Naive B cell (primary cell): ENCODE measurements around the gene ANKRD33B. TPM values are rescaled to one million over a fixed set of nuclear protein-coding genes. Genes with fewer than 3 reads are reported as not detected.
"Not testable (repeated sequence)": the region's sequence is repeated elsewhere in the genome, so short reads cannot be mapped to it uniquely, and the experiment has no call there.

Experiments used
- ATAC-seq, 2 donors: fragments of 150-1000 bp; cut with Tn5 transposase; 2 replicates each; pipeline ENCODE4 v1.10.0; 2021; ENCODE audit warnings: low read depth in 2 of 2, mild to moderate bottlenecking in 2 of 2, moderate library complexity in 2 of 2
- DNase-seq: peaks from one replicate; pipeline ENCODE4 v3.0.0; 2022
- H3K27ac Mint-ChIP-seq, 6 donors: one replicate each; pipeline ENCODE4 v1.8.0; 2020 to 2022; ENCODE audit warnings: mild to moderate bottlenecking in 6 of 6, mixed read lengths in 6 of 6, moderate library complexity in 5 of 6, inconsistent platforms in 2 of 6
- H3K27me3 Mint-ChIP-seq, 3 donors: one replicate each; pipeline ENCODE4 v1.8.0; 2021 to 2022; ENCODE audit warnings: mixed read lengths in 3 of 3, mild to moderate bottlenecking in 1 of 3
- H3K36me3 Mint-ChIP-seq, 2 donors: one replicate each; pipeline ENCODE4 v1.8.0; 2020 to 2022; ENCODE audit warnings: mixed read lengths in 2 of 2, inconsistent platforms in 1 of 2, mild to moderate bottlenecking in 1 of 2
- H3K4me1 Mint-ChIP-seq, 3 donors: one replicate each; pipeline ENCODE4 v1.8.0; 2020 to 2022; ENCODE audit warnings: mixed read lengths in 3 of 3, inconsistent platforms in 1 of 3, mild to moderate bottlenecking in 1 of 3, moderate library complexity in 1 of 3
- H3K4me3 Mint-ChIP-seq, 8 donors: one replicate each; pipeline ENCODE4 v1.8.0; 2020 to 2022; ENCODE audit warnings: mild to moderate bottlenecking in 8 of 8, mixed read lengths in 8 of 8, moderate library complexity in 8 of 8, inconsistent platforms in 2 of 8
- H3K9me3 Mint-ChIP-seq, 7 donors: one replicate each; pipeline ENCODE4 v1.8.0; 2020 to 2022; ENCODE audit warnings: mixed read lengths in 7 of 7, mild to moderate bottlenecking in 5 of 7, inconsistent platforms in 2 of 7, moderate library complexity in 1 of 7
- polyA plus RNA-seq, 6 donors: library from polyadenylated mRNA; unstranded; fragments of 300-500 nt; fragmentation: Illumina TruSeq; gene quantifications; one replicate each; pipeline ENCODE4 v1.2.3, GENCODE V29; 2021; ENCODE audit warnings: low read depth in 6 of 6

The ANKRD33B gene
- polyA plus RNA-seq, 6 donors from 2014 or later = 1.3 to 2.7 (median 1.9) TPM

DNA sequence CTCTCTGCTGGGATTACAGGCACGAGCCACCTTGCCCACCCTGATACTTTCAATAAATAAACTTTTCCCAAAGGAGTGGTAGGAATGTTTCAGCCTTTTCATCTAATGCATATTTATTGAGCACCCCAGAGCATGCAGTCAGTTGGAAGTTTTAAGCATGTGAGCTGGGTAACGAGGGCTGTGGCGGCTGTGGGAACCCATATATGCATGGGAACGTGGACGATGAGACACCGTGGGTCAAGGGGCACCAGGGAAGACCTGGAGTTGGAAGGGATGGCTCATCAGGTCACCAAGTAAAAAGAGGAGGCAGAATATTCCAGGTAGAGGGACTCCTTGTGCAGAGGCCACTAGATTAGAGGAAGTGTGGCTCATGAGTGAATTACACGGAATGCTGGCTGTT is 64.7 kb downstream of the ANKRD33B start:
- DNase-seq (no peak), ATAC-seq (no peak)
- no peaks in the 10 kb centered on the region for H3K27me3 Mint-ChIP-seq
- peaks cover 57 to 80% (median 61%) of the 10 kb centered on the region in 3 donors for H3K4me1 Mint-ChIP-seq
- peaks cover 0 to 8% of the 10 kb centered on the region in 2 donors for H3K36me3 Mint-ChIP-seq
- H3K27ac Mint-ChIP-seq = peak overlapping the region in 1 of 6 donors; percentile 50
- no peaks in the 10 kb centered on the region for H3K9me3 Mint-ChIP-seq
- no peak overlapping the region for H3K4me3 Mint-ChIP-seq

DNA sequence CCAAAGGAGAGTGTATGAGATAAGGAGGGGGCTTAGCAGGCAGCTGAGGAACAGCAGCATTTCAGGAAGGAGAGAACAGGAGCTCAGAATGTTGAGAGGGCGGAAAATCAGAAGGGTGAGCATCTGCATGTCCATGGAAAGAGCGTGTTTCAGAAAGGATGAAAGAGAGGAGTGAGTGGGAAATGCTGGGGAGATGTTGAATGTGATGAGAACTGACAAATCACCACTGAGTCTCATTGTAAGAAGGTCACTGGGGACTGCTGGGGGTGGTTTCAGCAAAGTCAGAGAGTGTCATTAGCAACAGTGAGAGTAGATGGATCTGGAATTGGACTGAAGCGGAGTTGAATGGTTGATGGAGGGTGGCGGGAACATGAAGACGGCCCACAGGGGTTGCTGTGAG is 65.8 kb downstream of the ANKRD33B start:
- ATAC-seq = no peak
- Mint-ChIP-seq H3K36me3 (peaks cover 0 to 8% of the 10 kb centered on the region in 2 donors), H3K27me3 (no peaks in the 10 kb centered on the region), H3K27ac (peak overlapping the region in 5 of 6 donors; percentile 50 to 92 (median 67)), H3K9me3 (no peaks in the 10 kb centered on the region), H3K4me3 (peak overlapping the region in 4 of 8 donors; percentile 11 to 83 (median 37)), H3K4me1 (peaks cover 63 to 86% (median 66%) of the 10 kb centered on the region in 3 donors)
- no peak for DNase-seq

DNA sequence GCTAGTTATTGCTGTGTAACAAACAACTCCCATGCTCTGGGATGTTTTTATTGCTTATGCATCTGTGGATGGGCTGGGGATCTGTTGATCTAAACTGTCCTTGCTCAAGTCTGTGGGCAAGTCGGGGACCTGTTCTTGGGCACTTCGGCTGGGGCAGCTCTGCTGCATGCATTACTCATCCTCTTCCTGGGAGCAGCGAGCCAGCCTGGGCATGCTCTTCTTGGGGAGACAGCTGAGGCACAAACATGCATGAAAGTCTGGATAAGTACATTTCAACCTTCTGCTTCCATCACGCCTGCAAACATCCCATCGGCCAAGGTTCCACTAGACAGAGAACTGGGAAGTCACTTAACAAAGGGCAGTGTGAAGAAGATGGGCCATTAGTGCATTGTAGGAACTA is 66.3 kb downstream of the ANKRD33B start:
- peaks cover 0 to 8% of the 10 kb centered on the region in 2 donors for H3K36me3 Mint-ChIP-seq
- peaks cover 68 to 89% (median 70%) of the 10 kb centered on the region in 3 donors for H3K4me1 Mint-ChIP-seq
- no peak for ATAC-seq
- no peaks in the 10 kb centered on the region for H3K27me3 Mint-ChIP-seq
- peak overlapping the region in 5 of 8 donors; percentile 5 to 89 (median 73) for H3K4me3 Mint-ChIP-seq
- no peak for DNase-seq
- peak overlapping the region in 5 of 6 donors; percentile 33 to 100 (median 99) for H3K27ac Mint-ChIP-seq
- no peaks in the 10 kb centered on the region for H3K9me3 Mint-ChIP-seq

DNA sequence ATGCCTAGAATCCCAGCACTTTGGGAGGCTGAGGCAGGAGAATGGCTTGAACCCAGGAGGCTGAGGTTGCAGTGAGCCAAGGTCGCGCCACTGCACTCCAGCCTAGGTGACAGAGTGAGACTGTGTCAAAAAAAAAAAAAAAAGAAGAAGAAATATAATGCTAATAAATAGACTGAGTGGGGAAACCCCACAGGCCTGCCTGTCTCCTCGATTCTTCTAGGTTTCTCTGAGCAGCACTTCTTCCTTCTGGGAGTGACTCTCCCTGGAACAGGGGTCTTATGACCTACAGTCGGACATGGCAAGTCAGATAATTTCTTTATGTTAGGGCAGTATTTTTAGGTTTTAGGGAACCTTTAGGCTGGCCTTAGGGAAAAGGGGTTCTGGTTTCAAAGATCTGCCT is 66.9 kb downstream of the ANKRD33B start:
- Mint-ChIP-seq H3K4me1 (peaks cover 74 to 91% (median 76%) of the 10 kb centered on the region in 3 donors), H3K4me3 (peak overlapping the region; percentile 73 to 96 (median 86)), H3K27ac (peak overlapping the region; percentile 95 to 100 (median 98))
- ATAC-seq = peak; percentile 17
- H3K36me3 Mint-ChIP-seq, H3K9me3 Mint-ChIP-seq, H3K27me3 Mint-ChIP-seq: not testable (repeated sequence)
- DNase-seq = peak; percentile 26

GRCh38 chr5:10631316-10631996 is 67.6 kb downstream of the ANKRD33B start:
- Mint-ChIP-seq H3K9me3 (no peaks in the 10 kb centered on the region), H3K4me1 (peaks cover 77 to 96% (median 83%) of the 10 kb centered on the region in 3 donors), H3K36me3 (peaks cover 0 to 5% of the 10 kb centered on the region in 2 donors), H3K27ac (peak overlapping the region; percentile 95 to 100 (median 98)), H3K27me3 (no peaks in the 10 kb centered on the region), H3K4me3 (peak overlapping the region; percentile 73 to 96 (median 86))
- no peak for DNase-seq
- ATAC-seq = peak; percentile 2 to 5

DNA sequence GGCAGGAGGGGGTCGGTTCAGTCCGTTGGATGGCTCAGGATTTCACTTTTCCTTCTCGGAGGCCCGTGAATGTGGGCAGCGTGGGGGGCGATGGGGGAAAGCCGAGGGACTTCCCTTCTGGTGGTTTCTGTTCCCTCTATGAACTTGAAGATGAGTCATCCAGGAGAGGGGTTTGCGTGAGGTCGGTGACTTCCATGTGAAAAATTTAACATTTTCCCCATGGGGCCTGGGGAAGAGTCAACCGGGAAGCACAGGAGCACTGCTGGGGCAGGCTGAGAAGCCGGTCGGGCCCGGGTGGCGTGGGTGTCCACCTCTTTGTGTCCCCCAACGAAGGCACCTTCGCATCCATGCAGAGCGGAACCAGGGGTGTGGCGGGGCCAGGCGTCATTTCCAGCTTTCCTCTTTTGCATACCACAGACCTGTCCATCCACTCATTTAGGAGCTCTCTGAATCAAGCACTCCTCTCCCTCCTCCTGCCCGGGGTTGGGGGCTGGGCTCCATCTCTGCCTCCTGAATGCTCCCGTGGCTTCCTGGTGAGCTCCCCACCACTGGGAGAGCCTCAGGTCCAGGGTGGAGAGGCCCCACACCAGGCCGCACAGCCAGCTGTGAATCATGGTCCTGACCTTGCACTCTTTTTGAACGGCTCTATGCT is 68.4 kb downstream of the ANKRD33B start:
- peaks cover 0 to 5% of the 10 kb centered on the region in 2 donors for H3K36me3 Mint-ChIP-seq
- peak; percentile 84 for DNase-seq
- H3K27ac Mint-ChIP-seq = peak overlapping the region; percentile 95 to 100 (median 98)
- H3K4me3 Mint-ChIP-seq = peak overlapping the region; percentile 73 to 96 (median 86)
- ATAC-seq = peak; percentile 59 to 64
- H3K27me3 Mint-ChIP-seq = no peaks in the 10 kb centered on the region
- H3K9me3 Mint-ChIP-seq = no peaks in the 10 kb centered on the region
- peaks cover 74 to 98% (median 82%) of the 10 kb centered on the region in 3 donors for H3K4me1 Mint-ChIP-seq

DNA sequence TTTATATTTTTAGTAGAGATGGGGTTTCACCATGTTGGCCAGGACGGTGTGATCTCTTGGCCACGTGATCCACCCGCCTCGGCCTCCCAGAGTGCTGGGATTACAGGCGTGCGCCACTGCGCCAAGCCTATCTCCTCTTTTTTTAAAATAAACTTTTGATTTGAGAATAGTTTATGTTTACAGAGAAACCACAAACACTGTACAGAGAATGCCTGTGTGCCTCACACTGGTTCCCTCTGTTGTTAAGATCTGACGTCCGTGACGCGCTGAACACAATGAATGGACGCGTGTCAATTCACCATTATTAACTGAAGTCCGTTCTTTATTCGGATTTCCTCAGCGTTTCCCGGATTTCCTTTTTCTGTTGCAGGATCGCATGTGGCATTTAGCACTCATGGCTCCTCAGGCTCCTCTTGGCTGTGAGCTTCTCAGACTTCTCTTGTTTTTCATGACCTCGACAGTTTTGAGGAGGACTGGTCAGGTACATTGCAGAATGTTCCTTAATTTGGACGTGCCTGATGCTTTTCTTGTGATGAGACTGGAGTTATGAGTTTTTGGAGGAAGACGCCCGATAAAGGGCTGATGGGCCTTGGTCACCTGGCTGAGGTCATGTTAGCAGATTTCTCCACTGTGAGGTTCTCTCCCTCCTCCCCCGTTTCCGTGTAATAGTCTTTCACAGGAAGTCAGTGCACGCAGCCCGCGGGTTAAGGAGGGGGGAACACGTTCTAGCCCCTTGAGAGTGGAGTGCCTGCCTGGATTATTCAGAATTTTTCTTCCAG is 69.6 kb downstream of the ANKRD33B start:
- Mint-ChIP-seq H3K9me3 (peaks cover 0 to 3% (median 0%) of the 10 kb centered on the region in 7 donors), H3K27ac (peak overlapping the region; percentile 95 to 100 (median 99)), H3K27me3 (no peaks in the 10 kb centered on the region), H3K4me3 (peak overlapping the region; percentile 70 to 93 (median 90)), H3K4me1 (peaks cover 65 to 91% (median 74%) of the 10 kb centered on the region in 3 donors), H3K36me3 (peaks cover 0 to 7% of the 10 kb centered on the region in 2 donors)
- DNase-seq (peak; percentile 35), ATAC-seq (no peak)

- peak; percentile 58 for DNase-seq
Measured at GRCh38 chr5:10634050-10634449, 70.2 kb downstream of the ANKRD33B start.

DNA sequence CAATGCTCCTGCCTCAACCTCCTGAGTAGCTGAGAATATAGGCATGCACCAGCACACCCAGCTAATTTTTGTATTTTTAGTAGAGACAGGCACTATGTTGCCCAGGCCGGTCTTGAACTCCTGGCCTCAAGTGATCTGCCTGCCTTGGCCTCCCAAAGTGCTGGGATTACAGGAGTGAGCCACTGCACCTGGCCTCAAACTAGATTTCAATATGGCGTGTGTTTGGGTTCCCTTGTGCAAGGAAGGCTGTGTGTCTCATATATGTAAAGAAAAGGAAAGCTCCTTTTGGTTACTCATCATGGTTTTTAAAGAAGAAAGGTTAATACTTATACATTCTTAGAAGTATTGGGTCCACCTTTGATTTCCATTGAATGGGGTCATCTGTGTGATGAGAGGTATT is 70.7 kb downstream of the ANKRD33B start:
- Mint-ChIP-seq H3K4me3 (peak overlapping the region in 7 of 8 donors; percentile 42 to 93 (median 89)), H3K9me3 (peaks cover 0 to 7% (median 0%) of the 10 kb centered on the region in 7 donors), H3K36me3 (peaks cover 0 to 9% of the 10 kb centered on the region in 2 donors), H3K27ac (peak overlapping the region; percentile 90 to 100 (median 98)), H3K4me1 (peaks cover 55 to 83% (median 66%) of the 10 kb centered on the region in 3 donors), H3K27me3 (no peaks in the 10 kb centered on the region)
- DNase-seq (no peak), ATAC-seq (no peak)

More at GRCh38 chr5:10634050-10634449, 70.2 kb downstream of the ANKRD33B start:
- ATAC-seq = peak; percentile 57 to 62
- H3K9me3 Mint-ChIP-seq = peaks cover 0 to 7% (median 0%) of the 10 kb centered on the region in 7 donors
- H3K27ac Mint-ChIP-seq = peak overlapping the region; percentile 95 to 100 (median 99)
- no peaks in the 10 kb centered on the region for H3K27me3 Mint-ChIP-seq
- H3K4me3 Mint-ChIP-seq = peak overlapping the region; percentile 70 to 93 (median 90)
- peaks cover 0 to 11% of the 10 kb centered on the region in 2 donors for H3K36me3 Mint-ChIP-seq
- peaks cover 59 to 88% (median 71%) of the 10 kb centered on the region in 3 donors for H3K4me1 Mint-ChIP-seq

DNA sequence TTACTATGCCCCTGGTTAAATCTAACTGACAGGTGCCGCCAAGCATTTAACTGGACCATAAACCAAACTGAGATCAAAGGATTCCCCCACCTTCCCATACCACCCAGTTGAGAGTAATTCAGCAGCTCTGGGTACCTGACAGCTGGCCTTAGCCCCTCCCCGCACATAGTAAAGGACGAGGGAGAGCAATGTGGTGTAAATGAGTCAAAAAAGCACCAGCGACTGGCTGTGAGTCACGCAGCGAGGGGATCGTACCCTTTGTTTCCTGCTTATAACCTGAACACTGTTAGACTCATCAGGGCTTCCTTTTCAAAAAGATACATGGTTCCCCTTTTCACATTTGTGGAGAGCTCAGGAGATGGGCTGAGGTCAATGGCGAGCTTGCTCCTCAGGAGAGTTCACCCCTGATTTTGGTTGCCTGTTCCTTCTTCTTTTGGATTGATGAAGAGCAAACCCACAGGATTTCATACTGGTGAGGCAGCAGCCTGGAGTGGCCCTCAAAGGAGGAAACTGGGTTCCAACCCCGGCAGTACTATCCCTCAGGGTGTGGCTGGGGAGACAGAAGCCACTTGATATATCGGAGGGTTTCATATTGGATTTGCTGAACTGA is 71.5 kb downstream of the ANKRD33B start:
- peak overlapping the region; percentile 90 to 100 (median 98) for H3K27ac Mint-ChIP-seq
- H3K4me3 Mint-ChIP-seq = peak overlapping the region; percentile 11 to 92 (median 76)
- H3K36me3 Mint-ChIP-seq = peaks cover 0 to 12% of the 10 kb centered on the region in 2 donors
- peak; percentile 49 to 55 for ATAC-seq
- DNase-seq = peak; percentile 68
- H3K9me3 Mint-ChIP-seq = peaks cover 0 to 13% (median 5%) of the 10 kb centered on the region in 7 donors
- H3K27me3 Mint-ChIP-seq = no peaks in the 10 kb centered on the region
- peaks cover 49 to 75% (median 58%) of the 10 kb centered on the region in 3 donors for H3K4me1 Mint-ChIP-seq

DNA sequence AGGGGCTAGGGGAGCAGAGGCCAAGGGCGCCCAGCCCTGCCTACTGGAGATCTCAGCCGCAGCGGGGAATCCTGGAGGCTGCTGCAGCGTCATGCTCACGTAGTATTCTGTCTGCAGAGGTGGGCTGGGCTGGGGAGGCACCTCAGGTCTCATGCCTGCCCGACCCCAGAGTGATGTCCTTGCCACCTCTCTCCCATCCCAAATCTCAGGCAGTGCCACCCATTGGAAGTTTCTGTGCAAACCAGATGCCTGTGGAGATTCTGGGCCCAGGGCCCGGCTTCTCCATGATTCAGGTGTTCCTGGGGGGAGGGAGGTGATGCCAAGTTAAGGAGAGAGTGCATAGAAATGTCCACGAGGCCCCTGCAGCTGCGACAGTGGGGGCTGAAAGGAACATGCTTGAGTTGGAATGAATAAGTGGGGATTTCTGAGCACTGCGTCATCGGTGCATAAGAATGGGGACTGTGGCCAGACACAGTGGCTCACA is 72.0 kb downstream of the ANKRD33B start:
- Mint-ChIP-seq H3K9me3 (peaks cover 0 to 15% (median 5%) of the 10 kb centered on the region in 7 donors), H3K27me3 (no peaks in the 10 kb centered on the region), H3K4me3 (peak overlapping the region in 5 of 8 donors; percentile 9 to 92 (median 73)), H3K36me3 (peaks cover 0 to 13% of the 10 kb centered on the region in 2 donors), H3K27ac (peak overlapping the region in 5 of 6 donors; percentile 90 to 100 (median 99)), H3K4me1 (peaks cover 44 to 73% (median 52%) of the 10 kb centered on the region in 3 donors)
- ATAC-seq (no peak), DNase-seq (no peak)

DNA sequence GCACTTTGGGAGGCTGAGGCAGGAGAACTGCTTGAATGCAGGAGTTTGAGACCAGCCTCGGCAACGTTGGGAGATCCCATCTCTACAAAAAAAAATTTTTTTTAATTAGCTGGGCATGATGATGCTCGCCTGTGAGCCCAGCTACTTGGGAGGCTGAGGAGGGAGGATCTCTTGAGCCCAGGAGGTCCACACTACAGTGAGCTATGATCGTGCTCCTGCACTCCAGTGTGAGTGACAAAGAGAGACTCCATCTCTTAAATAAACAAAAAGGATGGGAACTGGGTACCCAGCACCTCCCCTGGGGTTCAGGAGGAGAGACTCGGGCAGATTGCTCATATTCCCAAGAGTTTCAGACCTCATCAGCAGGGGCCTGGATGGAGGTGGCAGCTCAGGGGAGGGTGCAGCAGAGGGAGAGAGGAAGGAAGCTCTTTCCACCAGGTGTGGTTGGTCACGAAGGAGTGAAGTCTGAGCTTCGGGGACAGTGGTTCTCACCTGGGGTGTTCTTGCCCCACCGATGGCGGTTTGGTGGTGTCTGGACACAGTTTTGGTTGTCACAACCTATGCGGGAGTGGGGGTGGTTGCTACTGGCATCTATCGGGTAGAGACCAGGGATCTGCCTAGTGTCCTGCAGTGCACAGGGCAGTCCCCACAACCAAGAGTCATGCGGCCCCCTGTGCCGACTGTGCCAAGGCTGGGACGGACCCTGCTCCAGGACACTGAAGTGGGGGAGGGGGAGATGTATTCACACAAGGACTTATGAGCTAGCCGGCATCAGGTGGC is 72.7 kb downstream of the ANKRD33B start:
- H3K4me1 Mint-ChIP-seq = peaks cover 38 to 71% (median 46%) of the 10 kb centered on the region in 3 donors
- no peak overlapping the region for H3K4me3 Mint-ChIP-seq
- H3K36me3 Mint-ChIP-seq = peaks cover 0 to 13% of the 10 kb centered on the region in 2 donors
- no peaks in the 10 kb centered on the region for H3K27me3 Mint-ChIP-seq
- no peak for DNase-seq
- ATAC-seq = no peak
- H3K27ac Mint-ChIP-seq = peak overlapping the region in 5 of 6 donors; percentile 89 to 99 (median 91)
- peaks cover 0 to 15% (median 5%) of the 10 kb centered on the region in 7 donors for H3K9me3 Mint-ChIP-seq
